HepG2 (cell line): Measurements from ENCODE around the gene TATDN2. TPM values are rescaled to one million over a fixed set of nuclear protein-coding genes. Genes with fewer than 3 reads are reported as not detected.

Experiments used
- ARHGAP35 ChIP-seq: sonication (generic); formaldehyde crosslinking; IDR thresholded peaks from 2 replicates; pipeline ENCODE4 v1.9.0; 2022; ENCODE audit warnings: mild to moderate bottlenecking, inconsistent platforms, moderate library complexity, missing genetic modification reagents, borderline replicate concordance
- ARNTL ChIP-seq: sonication (generic); formaldehyde crosslinking; IDR thresholded peaks from 2 replicates; pipeline ENCODE4 v1.4.0; 2020; ENCODE audit warnings: mild to moderate bottlenecking, missing genetic modification reagents
- ATM ChIP-seq: fragments of 450-650 bp; IDR thresholded peaks from 2 replicates; pipeline ENCODE4 v1.7.1; 2017; ENCODE audit warnings: mild to moderate bottlenecking, borderline replicate concordance
- ELF3 ChIP-seq: IDR thresholded peaks from 2 replicates; pipeline ENCODE4 v1.6.1; 2016; ENCODE audit warnings: missing genetic modification reagents, missing compliant biosample characterization
- HES4 ChIP-seq: sonication (generic); formaldehyde crosslinking; IDR thresholded peaks from 2 replicates; pipeline ENCODE4 v1.9.0; 2021; ENCODE audit warnings: mild to moderate bottlenecking, missing genetic modification reagents, borderline replicate concordance
- HIVEP1 ChIP-seq: sonication (generic); formaldehyde crosslinking; IDR thresholded peaks from 2 replicates; pipeline ENCODE4 v1.4.0; 2020; ENCODE audit warnings: mild to moderate bottlenecking, missing genetic modification reagents
- NFRKB ChIP-seq: fragments of 450-650 bp; IDR thresholded peaks from 2 replicates; pipeline ENCODE4 v1.6.1; 2017
- NR2F1 ChIP-seq, 2 experiments: fragments of 450-650 bp in 1 of 2; formaldehyde crosslinking in 1 of 2; IDR thresholded peaks; 2 replicates each; pipeline versions ENCODE4 v1.5.0 to v1.6.1; 2016 to 2020; ENCODE audit warnings: mild to moderate bottlenecking in 1 of 2, missing compliant biosample characterization in 1 of 2, missing genetic modification reagents in 1 of 2, moderate library complexity in 1 of 2
- PHF5A ChIP-seq: IDR thresholded peaks from one replicate; pipeline ENCODE4 v1.6.1; 2018; ENCODE audit warnings: low read depth, missing genetic modification reagents; ENCODE audit not compliant: unreplicated experiment
- THYN1 ChIP-seq: sonication (generic); formaldehyde crosslinking; IDR thresholded peaks from 2 replicates; pipeline ENCODE4 v1.8.1; 2023; ENCODE audit warnings: low read depth, mild to moderate bottlenecking, moderate library complexity, missing genetic modification reagents, borderline replicate concordance
- YEATS4 ChIP-seq: sonication (generic); formaldehyde crosslinking; IDR thresholded peaks from 2 replicates; pipeline ENCODE4 v1.4.0; 2020; ENCODE audit warnings: missing genetic modification reagents, borderline replicate concordance
- ZFP41 ChIP-seq: sonication (generic); formaldehyde crosslinking; IDR thresholded peaks from 2 replicates; pipeline ENCODE4 v1.4.0; 2020; ENCODE audit warnings: mild to moderate bottlenecking, missing genetic modification reagents, borderline replicate concordance
- ZFP91 ChIP-seq: sonication (generic); formaldehyde crosslinking; IDR thresholded peaks from 2 replicates; pipeline ENCODE4 v1.9.0; 2022; ENCODE audit warnings: missing genetic modification reagents, mild to moderate bottlenecking, borderline replicate concordance
- ZFY ChIP-seq: sonication (generic); formaldehyde crosslinking; IDR thresholded peaks from 2 replicates; pipeline ENCODE4 v1.4.0; 2020; ENCODE audit warnings: missing genetic modification reagents
- ZNF431 ChIP-seq: sonication (generic); formaldehyde crosslinking; IDR thresholded peaks from 2 replicates; pipeline ENCODE4 v1.9.0; 2022; ENCODE audit warnings: missing genetic modification reagents, low read depth, mild to moderate bottlenecking, borderline replicate concordance
- ZNF589 ChIP-seq: sonication (generic); formaldehyde crosslinking; conservative IDR thresholded peaks from 2 replicates; pipeline ENCODE4 v1.8.0; 2022; ENCODE audit warnings: mild to moderate bottlenecking, moderate library complexity, missing genetic modification reagents
- ZNF597 ChIP-seq: sonication (generic); formaldehyde crosslinking; IDR thresholded peaks from 2 replicates; pipeline ENCODE4 v1.5.0; 2020; ENCODE audit warnings: missing genetic modification reagents
- ZNF629 ChIP-seq: sonication (generic); formaldehyde crosslinking; conservative IDR thresholded peaks from 2 replicates; pipeline ENCODE4 v1.5.0; 2020; ENCODE audit warnings: missing genetic modification reagents
- ZNF670 ChIP-seq: sonication (generic); formaldehyde crosslinking; IDR thresholded peaks from 2 replicates; pipeline ENCODE4 v1.8.0; 2022; ENCODE audit warnings: mild to moderate bottlenecking, missing genetic modification reagents, borderline replicate concordance
- ZNF737 ChIP-seq: sonication (generic); formaldehyde crosslinking; IDR thresholded peaks from 2 replicates; pipeline ENCODE4 v1.5.0; 2020; ENCODE audit warnings: missing genetic modification reagents, mild to moderate bottlenecking, borderline replicate concordance
- ZNF816 ChIP-seq: sonication (generic); formaldehyde crosslinking; IDR thresholded peaks from 2 replicates; pipeline ENCODE4 v1.8.0; 2022; ENCODE audit warnings: missing genetic modification reagents, mild to moderate bottlenecking, borderline replicate concordance
- ZSCAN20 ChIP-seq: sonication (generic); formaldehyde crosslinking; IDR thresholded peaks from 2 replicates; pipeline ENCODE4 v1.4.0; 2020; ENCODE audit warnings: missing genetic modification reagents, mild to moderate bottlenecking, borderline replicate concordance
- polyA plus RNA-seq, 8 experiments: library from polyadenylated mRNA; depleted of rRNA in 3 of 8; stranded (reverse) in 7 of 8; unstranded in 1 of 8; fragments of >200 nt; fragmentation: Illumina TruSeq in 4 of 8; extraction: Trizol in 4 of 8; gene quantifications; 2 replicates each; pipeline versions ENCODE4 v1.2.1 to v1.2.3, GENCODE V29; 2011 to 2016; ENCODE audit warnings: low read depth in 4 of 8, missing spikeins in 1 of 8, mixed read lengths in 1 of 8; ENCODE audit not compliant: insufficient read depth in 1 of 8
- total RNA-seq, 5 experiments: library from RNA; depleted of rRNA; stranded (reverse); fragments of >200 nt; fragmentation: Illumina TruSeq; extraction: Trizol; gene quantifications; 2 replicates each; pipeline ENCODE4 v1.2.3, GENCODE V29; 2016; ENCODE audit warnings: low read depth in 1 of 5
- TF ChIP-seq, protein P1 (sequence below): IDR thresholded peaks from 2 replicates; pipeline ENCODE4 v1.6.1; 2012; ENCODE audit warnings: inconsistent platforms
- TF ChIP-seq, protein P2 (sequence below), 2 experiments: sonication (generic) in 1 of 2; formaldehyde crosslinking in 1 of 2; IDR thresholded peaks; 2 replicates each; pipeline versions ENCODE4 v1.4.0 to v1.6.1; 2018 to 2020; ENCODE audit warnings: missing genetic modification reagents in 2 of 2, borderline replicate concordance in 1 of 2, low read depth in 1 of 2, mild to moderate bottlenecking in 1 of 2, missing biosample characterization in 1 of 2
- TF ChIP-seq, protein P3 (sequence below): sonication (generic); formaldehyde crosslinking; IDR thresholded peaks from 2 replicates; pipeline ENCODE4 v1.4.0; 2020; ENCODE audit warnings: missing genetic modification reagents, mild to moderate bottlenecking, borderline replicate concordance

The TATDN2 gene
- total and polyA plus RNA-seq, 2 of the 13 experiments (the other 11 are each of a cell fraction or from before 2014, with no cell fraction given): 12.1 to 21.9 TPM

DNA sequence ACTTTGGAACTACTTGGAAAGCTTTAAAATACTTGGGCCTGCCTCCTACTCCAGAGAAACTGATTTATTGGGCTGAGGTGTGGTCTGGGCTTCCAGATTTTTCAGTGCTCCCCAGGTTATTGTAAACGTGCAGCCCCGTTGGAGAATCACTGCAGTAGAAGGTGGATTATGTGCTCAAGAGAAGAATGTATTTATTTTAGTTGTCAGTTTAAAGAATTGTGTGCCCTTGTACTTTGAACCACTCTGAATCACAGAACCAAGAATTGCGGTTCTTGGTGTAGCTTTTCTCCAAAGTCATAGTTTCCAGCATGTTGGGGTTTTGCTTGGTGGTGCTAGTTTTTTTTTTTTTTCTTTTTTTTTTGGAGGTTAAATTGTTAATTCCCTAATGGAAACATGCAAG is 1.6 kb downstream of the TATDN2 start (continued):
- no peak for TF ChIP-seq ARNTL (CRISPR knock-in tag)
- TF ChIP-seq ZNF431 (CRISPR knock-in tag): no peak
- TF ChIP-seq ARHGAP35: no peak
- TF ChIP-seq, protein P1, sequence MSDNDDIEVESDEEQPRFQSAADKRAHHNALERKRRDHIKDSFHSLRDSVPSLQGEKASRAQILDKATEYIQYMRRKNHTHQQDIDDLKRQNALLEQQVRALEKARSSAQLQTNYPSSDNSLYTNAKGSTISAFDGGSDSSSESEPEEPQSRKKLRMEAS: peak; percentile 34; the same call in 1 of the 2 replicates
- TF ChIP-seq ZFY (CRISPR knock-in tag): no peak
- no peak for TF ChIP-seq HES4
- no peak for TF ChIP-seq ZFP41 (CRISPR knock-in tag)
- TF ChIP-seq ZNF737 (CRISPR knock-in tag): no peak
- no peak for TF ChIP-seq NR2F1 (CRISPR knock-in tag; IDR thresholded peaks at IDR 0.05)
- TF ChIP-seq ATM: no peak
- TF ChIP-seq, protein P2, sequence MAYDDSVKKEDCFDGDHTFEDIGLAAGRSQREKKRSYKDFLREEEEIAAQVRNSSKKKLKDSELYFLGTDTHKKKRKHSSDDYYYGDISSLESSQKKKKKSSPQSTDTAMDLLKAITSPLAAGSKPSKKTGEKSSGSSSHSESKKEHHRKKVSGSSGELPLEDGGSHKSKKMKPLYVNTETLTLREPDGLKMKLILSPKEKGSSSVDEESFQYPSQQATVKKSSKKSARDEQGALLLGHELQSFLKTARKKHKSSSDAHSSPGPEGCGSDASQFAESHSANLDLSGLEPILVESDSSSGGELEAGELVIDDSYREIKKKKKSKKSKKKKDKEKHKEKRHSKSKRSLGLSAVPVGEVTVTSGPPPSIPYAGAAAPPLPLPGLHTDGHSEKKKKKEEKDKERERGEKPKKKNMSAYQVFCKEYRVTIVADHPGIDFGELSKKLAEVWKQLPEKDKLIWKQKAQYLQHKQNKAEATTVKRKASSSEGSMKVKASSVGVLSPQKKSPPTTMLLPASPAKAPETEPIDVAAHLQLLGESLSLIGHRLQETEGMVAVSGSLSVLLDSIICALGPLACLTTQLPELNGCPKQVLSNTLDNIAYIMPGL (CRISPR knock-in tag; IDR thresholded peaks at IDR 0.05; ENCODE audit: borderline replicate concordance in 1 of 2, low read depth in 1 of 2): no peak
- no peak for TF ChIP-seq ZNF670 (CRISPR knock-in tag)
- TF ChIP-seq ZSCAN20 (CRISPR knock-in tag): no peak
- no peak for TF ChIP-seq NFRKB
- no peak for TF ChIP-seq ZNF816 (CRISPR knock-in tag)
- no peak for TF ChIP-seq ZNF629
- no peak for TF ChIP-seq THYN1 (CRISPR knock-in tag)
- 0 out of 2 replicates have a peak, but pooled peaks have one; percentile 18 for TF ChIP-seq ELF3
- TF ChIP-seq, protein P3, sequence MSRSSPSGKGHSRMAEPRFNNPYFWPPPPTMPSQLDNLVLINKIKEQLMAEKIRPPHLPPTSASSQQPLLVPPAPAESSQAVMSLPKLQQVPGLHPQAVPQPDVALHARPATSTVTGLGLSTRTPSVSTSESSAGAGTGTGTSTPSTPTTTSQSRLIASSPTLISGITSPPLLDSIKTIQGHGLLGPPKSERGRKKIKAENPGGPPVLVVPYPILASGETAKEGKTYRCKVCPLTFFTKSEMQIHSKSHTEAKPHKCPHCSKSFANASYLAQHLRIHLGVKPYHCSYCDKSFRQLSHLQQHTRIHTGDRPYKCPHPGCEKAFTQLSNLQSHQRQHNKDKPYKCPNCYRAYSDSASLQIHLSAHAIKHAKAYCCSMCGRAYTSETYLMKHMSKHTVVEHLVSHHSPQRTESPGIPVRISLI (CRISPR knock-in tag): no peak
- no peak for TF ChIP-seq HIVEP1 (CRISPR knock-in tag)
- no peak for TF ChIP-seq ZNF589 (CRISPR knock-in tag)
- no peak for TF ChIP-seq PHF5A (CRISPR knock-in tag)
- TF ChIP-seq YEATS4: no peak
- no peak for TF ChIP-seq ZFP91
- TF ChIP-seq ZNF597 (CRISPR knock-in tag): no peak
